Aorta (tissue), 5 donors: ENCODE data around the gene PCDHB8. TPM values are rescaled to one million over a fixed set of nuclear protein-coding genes. Genes with fewer than 3 reads are reported as not detected.
A peak's percentile ranks its signal among the peaks of the same experiment; 100 is the strongest.
"Not testable (repeated sequence)": the region's sequence is repeated elsewhere in the genome, so short reads cannot be mapped to it uniquely, and the experiment has no call there.

Experiments used
- ATAC-seq: fragments of 200-7000 bp; cut with Tn5 transposase; one replicate; pipeline ENCODE4 v1.9.1; 2022; ENCODE audit warnings: moderate library complexity; ENCODE audit not compliant: low FRiP score
- DNase-seq, 2 donors: peaks; one replicate each; pipeline ENCODE4 v3.0.0-alpha.2; 2020
- H3K27ac ChIP-seq, 2 donors: one replicate each; pipeline ENCODE4 v1.5.1; 2013; ENCODE audit warnings: low read length in 2 of 2, mild to moderate bottlenecking in 2 of 2, moderate library complexity in 2 of 2, control low read depth in 1 of 2, inconsistent platforms in 1 of 2, low read depth in 1 of 2
- H3K27me3 ChIP-seq, 2 donors: one replicate each; pipeline ENCODE4 v1.6.1; 2013; ENCODE audit warnings: control low read depth in 1 of 2, low read length in 1 of 2, mild to moderate bottlenecking in 1 of 2, moderate library complexity in 1 of 2; ENCODE audit not compliant: insufficient read depth in 2 of 2, control insufficient read depth in 1 of 2
- H3K36me3 ChIP-seq, 2 donors: one replicate each; pipeline ENCODE4 v1.6.1; 2013; ENCODE audit warnings: control low read depth in 1 of 2, low read length in 1 of 2, mild to moderate bottlenecking in 1 of 2; ENCODE audit not compliant: insufficient read depth in 2 of 2, control insufficient read depth in 1 of 2
- H3K4me1 ChIP-seq, 2 donors: one replicate each; pipeline ENCODE4 v1.6.1; 2013; ENCODE audit warnings: low read length in 2 of 2, control low read depth in 1 of 2, mild to moderate bottlenecking in 1 of 2, moderate library complexity in 1 of 2; ENCODE audit not compliant: insufficient read depth in 2 of 2, control insufficient read depth in 1 of 2
- H3K4me3 ChIP-seq, 2 donors: one replicate each; pipeline ENCODE4 v1.5.1; 2013; ENCODE audit warnings: low read length in 2 of 2, control low read depth in 1 of 2, mild to moderate bottlenecking in 1 of 2
- H3K9me3 ChIP-seq: one replicate; pipeline ENCODE4 v1.6.1; 2013; ENCODE audit warnings: mild to moderate bottlenecking, low read length; ENCODE audit not compliant: control insufficient read depth
- WGBS, 2 donors: extraction: QIAGEN DNeasy Blood & Tissue Kit; methylation state at CpG; one replicate each; pipeline ENCODE4 v1.1.7; 2013; 5-methylcytosine and 5-hydroxymethylcytosine counted together
- intact Hi-C, 2 donors: fragments of 100-400 bp; cut with DNase I; formaldehyde crosslinking; loops; one replicate each; pipeline versions ENCODE4 v1.14.2 to v1.15.0; 2022
- polyA plus RNA-seq, 2 donors: library from polyadenylated mRNA; stranded (reverse); fragments of 200-250 nt; gene quantifications; one replicate each; pipeline ENCODE4 v1.2.3, GENCODE V29; 2013
- total RNA-seq, 2 donors: library from RNA; stranded (reverse); fragmentation: NEBNext Ultra II Directional; extraction: Animal tissue kit (Norgen Biotek cat#: 25700); gene quantifications; one replicate each; pipeline ENCODE4 v1.2.1, GENCODE V29; 2021
- donor health status: healthy with polysubstance abuse.
- donor health status: Bipolar disorder and iron deficiency.
- donor health status: DM: no; HTN: no; CAD: no.
- donor health status: DM: no; HTN: no; CAD: no.
- donor health status: DM: yes; HTN: yes; CAD: no.

PCDHB8 gene
- total and polyA plus RNA-seq, 4 donors = 0.77 to 4.3 (median 4.1) TPM; not detected in 1

DNA sequence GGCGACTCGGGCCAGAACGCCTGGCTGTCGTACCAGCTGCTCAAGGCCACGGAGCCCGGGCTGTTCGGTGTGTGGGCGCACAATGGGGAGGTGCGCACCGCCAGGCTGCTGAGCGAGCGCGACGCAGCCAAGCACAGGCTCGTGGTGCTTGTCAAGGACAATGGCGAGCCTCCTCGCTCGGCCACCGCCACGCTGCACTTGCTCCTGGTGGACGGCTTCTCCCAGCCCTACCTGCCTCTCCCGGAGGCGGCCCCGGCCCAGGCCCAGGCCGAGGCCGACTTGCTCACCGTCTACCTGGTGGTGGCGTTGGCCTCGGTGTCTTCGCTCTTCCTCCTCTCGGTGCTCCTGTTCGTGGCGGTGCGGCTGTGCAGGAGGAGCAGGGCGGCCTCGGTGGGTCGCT lies 16.7 kb downstream of the PCDHB8 start:
- H3K4me1 ChIP-seq, H3K36me3 ChIP-seq, H3K27me3 ChIP-seq, DNase-seq, H3K9me3 ChIP-seq, intact Hi-C loops, H3K4me3 ChIP-seq, ATAC-seq, H3K27ac ChIP-seq: not testable (repeated sequence)
- 8 to 27% methylated on average over 13 to 33 of the region's 37 CpGs for whole genome bisulfite sequencing, 2 donors

DNA sequence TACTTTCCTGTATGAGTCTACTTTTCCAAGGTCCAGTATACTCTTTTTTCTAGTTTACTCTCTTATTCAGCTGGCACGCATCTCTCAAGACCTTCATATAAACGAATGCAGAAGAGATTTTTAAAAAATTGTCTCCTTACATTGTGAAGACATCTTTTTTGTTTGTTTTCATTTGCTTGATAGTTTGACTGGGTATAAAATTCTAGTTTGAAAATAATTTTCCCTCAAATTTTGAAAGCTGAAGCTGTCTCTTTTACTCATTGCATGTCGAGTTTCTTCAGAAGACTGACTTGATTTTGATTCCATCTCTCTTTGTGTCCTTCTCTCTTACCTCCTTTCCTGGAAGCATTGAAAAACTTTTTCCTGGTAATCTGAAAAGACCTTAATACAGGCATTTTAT lies 18.8 kb downstream of the PCDHB8 start:
- intact Hi-C loops = no loop called here
- Histone ChIP-seq H3K27ac (no peak overlapping the region), H3K4me3 (no peak overlapping the region), H3K4me1 (no peaks in the 10 kb centered on the region), H3K36me3 (no peaks in the 10 kb centered on the region), H3K27me3 (no peaks in the 10 kb centered on the region), H3K9me3 (peaks cover 20% of the 10 kb centered on the region)
- DNase-seq = no peak
- 35 to 38% methylated on average over 3 of the region's 3 CpGs for WGBS, 2 donors
- no peak for ATAC-seq

DNA sequence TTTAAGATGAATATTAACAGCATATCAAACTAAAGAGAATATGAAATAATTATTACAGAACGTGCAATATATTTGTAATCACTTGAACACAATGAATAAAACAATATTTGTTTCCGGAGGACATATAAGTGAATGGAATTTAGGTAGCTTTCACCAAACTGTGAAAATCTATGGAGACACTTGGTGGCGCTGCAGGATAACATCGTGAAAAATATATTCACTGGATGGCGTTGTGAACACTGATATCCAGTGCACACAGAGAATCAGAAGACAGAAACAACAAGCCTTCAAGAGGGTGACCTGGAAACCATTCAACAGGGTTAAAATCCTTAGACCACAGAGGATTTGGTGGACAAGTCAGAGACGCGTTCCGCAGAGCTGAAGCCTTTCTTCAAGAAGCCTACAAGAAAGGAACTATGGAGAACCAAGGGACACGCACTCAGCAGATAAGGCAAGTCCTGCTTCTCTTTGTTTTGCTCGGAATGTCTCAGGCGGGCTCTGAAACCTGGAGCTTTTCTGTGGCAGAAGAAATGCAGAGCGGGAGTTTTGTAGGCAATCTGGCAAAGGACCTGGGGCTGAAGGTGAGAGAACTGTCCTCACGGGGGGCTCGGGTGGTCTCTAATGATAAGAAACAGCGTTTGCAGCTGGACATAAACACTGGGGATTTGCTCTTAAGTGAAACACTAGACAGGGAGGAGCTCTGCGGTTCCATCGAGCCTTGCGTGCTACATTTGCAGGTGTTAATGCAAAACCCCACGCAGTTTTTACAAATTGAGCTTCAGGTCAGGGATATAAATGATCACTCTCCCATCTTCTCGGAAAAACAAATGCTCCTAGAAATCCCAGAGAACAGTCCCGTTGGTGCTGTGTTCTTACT lies 22.0 kb downstream of the PCDHB8 start, which contains the start of gene PCDHB11:
PCDHB11 (plus strand) TSS at position 269 of the 877 bp plus-strand sequence; CDS start at position 417, 148 bp downstream.
- intact Hi-C loops = no loop called here
- H3K27ac ChIP-seq = no peak within 1 kb of the TSS
- H3K27me3 ChIP-seq = no peaks in the 10 kb centered on the region
- no peak for DNase-seq
- no peak for ATAC-seq
- H3K36me3 ChIP-seq = no peaks in the 10 kb centered on the region
- 20 to 33% methylated on average over 21 of the region's 21 CpGs for WGBS, 2 donors
- peaks cover 24% of the 10 kb centered on the region for H3K9me3 ChIP-seq
- H3K4me1 ChIP-seq = no peaks in the 10 kb centered on the region
- peak within 1 kb of the TSS; percentile 16 to 26 for H3K4me3 ChIP-seq

DNA sequence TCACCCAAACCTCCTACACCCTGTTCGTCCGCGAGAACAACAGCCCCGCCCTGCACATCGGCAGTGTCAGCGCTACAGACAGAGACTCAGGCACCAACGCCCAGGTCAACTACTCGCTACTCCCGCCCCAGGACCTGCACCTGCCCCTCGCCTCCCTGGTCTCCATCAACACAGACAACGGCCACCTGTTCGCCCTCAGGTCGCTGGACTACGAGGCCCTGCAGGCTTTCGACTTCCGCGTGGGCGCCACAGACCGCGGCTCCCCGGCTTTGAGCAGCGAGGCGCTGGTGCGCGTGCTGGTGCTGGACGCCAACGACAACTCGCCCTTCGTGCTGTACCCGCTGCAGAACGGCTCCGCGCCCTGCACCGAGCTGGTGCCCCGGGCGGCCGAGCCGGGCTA lies 23.5 kb downstream of the PCDHB8 start:
- 16 to 29% methylated on average over 17 to 28 of the region's 38 CpGs for WGBS, 2 donors
- ATAC-seq, H3K27me3 ChIP-seq, H3K4me3 ChIP-seq, DNase-seq, intact Hi-C loops, H3K27ac ChIP-seq, H3K4me1 ChIP-seq, H3K36me3 ChIP-seq: not testable (repeated sequence)
- peaks cover 26% of the 10 kb centered on the region for H3K9me3 ChIP-seq

DNA sequence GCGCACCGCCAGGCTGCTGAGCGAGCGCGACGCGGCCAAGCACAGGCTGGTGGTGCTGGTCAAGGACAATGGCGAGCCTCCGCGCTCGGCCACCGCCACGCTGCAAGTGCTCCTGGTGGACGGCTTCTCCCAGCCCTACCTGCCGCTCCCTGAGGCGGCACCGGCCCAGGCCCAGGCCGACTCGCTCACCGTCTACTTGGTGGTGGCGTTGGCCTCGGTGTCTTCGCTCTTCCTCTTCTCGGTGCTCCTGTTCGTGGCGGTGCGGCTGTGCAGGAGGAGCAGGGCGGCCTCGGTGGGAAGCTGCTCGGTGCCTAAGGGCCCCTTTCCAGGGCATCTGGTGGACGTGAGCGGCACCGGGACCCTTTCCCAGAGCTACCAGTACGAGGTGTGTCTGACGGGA lies 24.1 kb downstream of the PCDHB8 start:
- H3K27me3 ChIP-seq, H3K4me3 ChIP-seq, ATAC-seq, H3K27ac ChIP-seq, H3K36me3 ChIP-seq, H3K4me1 ChIP-seq, DNase-seq, intact Hi-C loops: not testable (repeated sequence)
- 21 to 28% methylated on average over 25 to 32 of the region's 35 CpGs for WGBS, 2 donors
- peaks cover 26% of the 10 kb centered on the region for H3K9me3 ChIP-seq

DNA sequence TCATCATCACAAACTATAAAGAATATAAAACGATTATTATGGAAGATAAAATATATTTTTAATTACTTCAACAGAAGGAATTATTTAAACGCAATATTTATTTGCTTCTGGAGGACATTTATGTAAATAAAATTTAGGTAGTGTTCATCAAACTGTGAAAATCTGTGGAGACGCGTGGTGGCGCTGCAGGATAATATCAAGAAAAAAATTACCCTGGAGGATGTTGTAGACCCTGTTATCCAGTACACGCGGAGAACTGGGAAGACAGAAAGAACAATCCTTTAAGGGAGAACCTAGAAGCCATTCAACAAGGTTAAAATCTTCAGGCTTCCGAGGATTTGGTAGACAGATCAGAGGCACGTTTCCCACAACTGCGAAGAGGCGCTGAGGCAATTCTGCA lies 30.9 kb downstream of the PCDHB8 start, which contains the start of gene PCDHB12:
PCDHB12 (plus strand) TSS at position 242 of the 400 bp plus-strand sequence. CDS start 189 bp downstream, outside the sequence.
- Histone ChIP-seq H3K4me1 (no peaks in the 10 kb centered on the region), H3K36me3 (no peaks in the 10 kb centered on the region), H3K9me3 (peaks cover 15% of the 10 kb centered on the region), H3K4me3 (peak within 1 kb of the TSS in 1 of 2 donors; percentile 28), H3K27ac (no peak within 1 kb of the TSS), H3K27me3 (no peaks in the 10 kb centered on the region)
- WGBS, 2 donors = 14 to 18% methylated on average over 11 of the region's 11 CpGs
- ATAC-seq (no peak), DNase-seq (no peak)
- intact Hi-C loops = no loop called here

DNA sequence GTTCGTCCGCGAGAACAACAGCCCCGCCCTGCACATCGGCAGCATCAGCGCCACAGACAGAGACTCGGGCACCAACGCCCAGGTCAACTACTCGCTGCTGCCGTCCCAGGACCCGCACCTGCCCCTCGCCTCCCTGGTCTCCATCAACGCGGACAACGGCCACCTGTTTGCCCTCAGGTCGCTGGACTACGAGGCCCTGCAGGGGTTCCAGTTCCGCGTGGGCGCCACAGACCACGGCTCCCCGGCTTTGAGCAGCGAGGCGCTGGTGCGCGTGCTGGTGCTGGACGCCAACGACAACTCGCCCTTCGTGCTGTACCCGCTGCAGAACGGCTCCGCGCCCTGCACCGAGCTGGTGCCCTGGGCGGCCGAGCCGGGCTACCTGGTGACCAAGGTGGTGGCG lies 32.7 kb downstream of the PCDHB8 start:
- H3K4me1 ChIP-seq, H3K36me3 ChIP-seq, DNase-seq, intact Hi-C loops, H3K4me3 ChIP-seq, H3K27me3 ChIP-seq, H3K27ac ChIP-seq, ATAC-seq: not testable (repeated sequence)
- peaks cover 16% of the 10 kb centered on the region for H3K9me3 ChIP-seq
- 24 to 33% methylated on average over 30 to 39 of the region's 39 CpGs for WGBS, 2 donors

DNA sequence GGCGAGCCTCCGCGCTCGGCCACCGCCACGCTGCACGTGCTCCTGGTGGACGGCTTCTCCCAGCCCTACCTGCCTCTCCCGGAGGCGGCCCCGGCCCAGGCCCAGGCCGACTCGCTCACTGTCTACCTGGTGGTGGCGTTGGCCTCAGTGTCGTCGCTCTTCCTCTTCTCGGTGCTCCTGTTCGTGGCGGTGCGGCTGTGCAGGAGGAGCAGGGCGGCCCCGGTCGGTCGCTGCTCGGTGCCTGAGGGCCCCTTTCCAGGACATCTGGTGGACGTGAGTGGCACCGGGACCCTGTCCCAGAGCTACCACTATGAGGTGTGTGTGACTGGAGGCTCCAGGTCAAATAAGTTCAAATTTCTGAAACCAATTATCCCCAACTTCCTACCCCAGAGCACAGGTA lies 33.3 kb downstream of the PCDHB8 start:
- H3K27me3 ChIP-seq, H3K27ac ChIP-seq, DNase-seq, H3K4me1 ChIP-seq, H3K36me3 ChIP-seq, H3K4me3 ChIP-seq, ATAC-seq, intact Hi-C loops: not testable (repeated sequence)
- H3K9me3 ChIP-seq = peaks cover 15% of the 10 kb centered on the region
- WGBS, 2 donors = 18 to 26% methylated on average over 19 to 26 of the region's 27 CpGs
